ENCODE results near the gene CABP2.

The CABP2 gene

GRCh38 chr11:67508486-67509121, 14.6 kb downstream of the CABP2 start:
- peak; percentile 97 to 98 (median 98) for DNase-seq (ENCODE audit: low read depth in 3 of 3, low spot score in 1 of 3)

DNA sequence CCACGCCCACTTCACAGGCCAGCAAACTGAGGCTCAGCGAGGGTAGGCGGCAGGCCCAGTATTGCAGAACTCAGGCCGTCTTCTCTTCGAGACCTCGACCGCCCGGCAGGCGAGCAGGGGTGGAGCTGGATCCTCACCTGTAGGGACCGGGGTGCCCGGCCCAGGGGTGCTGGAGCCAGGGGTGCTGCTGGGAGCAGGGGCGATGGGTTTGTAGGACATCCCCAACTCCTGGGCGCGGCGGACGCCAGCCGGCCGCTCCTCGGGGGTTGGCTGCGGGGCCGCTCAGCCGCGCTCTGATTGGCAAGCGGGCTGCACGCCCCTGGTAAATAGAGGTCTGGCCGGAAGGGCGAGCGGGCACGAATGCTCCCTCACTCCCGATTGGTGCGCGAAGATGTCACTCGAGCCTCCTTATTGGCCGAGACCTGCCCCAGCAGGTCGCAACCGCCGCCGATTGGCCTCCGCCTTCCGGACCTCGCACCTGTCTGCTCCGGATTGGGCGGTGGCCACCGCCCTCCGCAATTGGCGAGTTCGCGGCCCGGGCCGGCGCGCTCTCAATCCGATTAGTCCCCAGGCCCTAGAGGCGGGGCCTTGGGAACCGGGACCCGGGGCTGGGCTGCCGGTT, 15.3 kb downstream of the CABP2 start, which contains the start of gene CDK2AP2:
CDK2AP2 (minus strand) TSS at position 299 of the 622 bp plus-strand sequence; CDS start at position 219, 80 bp downstream.
- DNase-seq (ENCODE audit: low read depth in 3 of 3, low spot score in 1 of 3), result peak; percentile 93 to 95 (median 93)

DNA sequence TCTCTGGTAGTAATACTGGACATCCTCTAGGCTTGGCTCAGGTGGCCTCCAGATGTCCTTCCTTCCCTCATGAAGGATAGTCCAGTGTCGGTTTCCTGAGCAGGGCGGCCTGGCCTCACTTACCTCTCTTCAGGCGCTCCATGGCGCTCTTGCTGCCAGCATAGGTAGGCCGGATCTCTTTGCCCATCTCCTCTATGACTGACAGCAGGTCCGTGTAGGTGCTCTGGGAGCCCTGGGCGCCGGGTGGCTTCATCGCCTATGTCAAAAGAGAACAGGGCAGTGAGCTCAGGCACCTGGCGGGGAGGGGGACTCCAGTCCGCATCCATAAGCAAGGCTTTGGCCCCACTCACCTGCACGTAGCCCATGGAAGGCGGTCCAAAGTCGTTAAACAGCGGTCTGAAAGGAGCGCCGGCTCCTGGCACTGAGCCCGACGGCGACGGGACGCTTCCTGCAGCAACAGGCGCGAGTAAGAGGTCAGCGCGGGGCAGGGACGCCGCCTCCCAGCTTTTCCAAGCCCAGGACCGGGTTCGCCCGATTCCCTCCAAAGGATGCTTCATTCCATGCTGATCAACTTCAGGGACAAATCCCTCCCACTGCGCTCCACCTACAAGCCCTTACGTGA, 15.9 kb downstream of the CABP2 start:
- DNase-seq (ENCODE audit: low read depth in 3 of 3, low spot score in 1 of 3), result no peak

DNA sequence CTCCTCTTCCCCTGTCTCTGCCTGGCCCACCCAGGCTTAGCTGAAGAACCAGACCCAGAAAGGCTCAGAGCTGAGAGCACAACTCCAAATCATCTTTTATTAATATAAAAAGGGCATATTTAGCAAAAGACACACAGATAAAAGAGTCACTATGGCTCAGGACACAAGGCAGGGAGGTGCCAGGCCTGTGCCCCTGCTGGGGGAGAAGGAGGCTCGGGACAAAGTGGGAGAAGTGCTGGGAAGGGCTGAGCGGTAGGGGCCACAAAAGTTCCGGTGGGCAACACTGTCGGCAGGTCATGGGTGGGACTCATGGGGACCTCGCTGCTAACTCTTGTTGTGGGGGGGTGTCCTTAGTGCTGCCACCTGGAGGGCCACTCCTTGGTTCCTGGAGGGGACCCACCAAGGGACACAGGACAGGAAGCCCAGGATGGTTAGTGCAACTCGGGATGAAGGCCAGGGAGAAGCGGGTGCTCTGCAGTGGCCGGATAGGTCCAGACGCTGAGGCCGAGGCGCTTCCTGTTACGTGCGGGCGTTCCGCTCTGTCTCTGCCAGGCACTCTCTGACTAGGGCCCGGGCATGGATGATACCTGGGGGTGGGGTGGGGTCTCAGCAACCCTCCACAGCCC, 16.7 kb downstream of the CABP2 start:
- DNase-seq (ENCODE audit: low read depth in 3 of 3, low spot score in 1 of 3), result no peak

GRCh38 chr11:67505605-67506396, 17.4 kb downstream of the CABP2 start:
- peak; percentile 75 to 80 (median 78) for DNase-seq (ENCODE audit: low read depth in 3 of 3, low spot score in 1 of 3)

DNA sequence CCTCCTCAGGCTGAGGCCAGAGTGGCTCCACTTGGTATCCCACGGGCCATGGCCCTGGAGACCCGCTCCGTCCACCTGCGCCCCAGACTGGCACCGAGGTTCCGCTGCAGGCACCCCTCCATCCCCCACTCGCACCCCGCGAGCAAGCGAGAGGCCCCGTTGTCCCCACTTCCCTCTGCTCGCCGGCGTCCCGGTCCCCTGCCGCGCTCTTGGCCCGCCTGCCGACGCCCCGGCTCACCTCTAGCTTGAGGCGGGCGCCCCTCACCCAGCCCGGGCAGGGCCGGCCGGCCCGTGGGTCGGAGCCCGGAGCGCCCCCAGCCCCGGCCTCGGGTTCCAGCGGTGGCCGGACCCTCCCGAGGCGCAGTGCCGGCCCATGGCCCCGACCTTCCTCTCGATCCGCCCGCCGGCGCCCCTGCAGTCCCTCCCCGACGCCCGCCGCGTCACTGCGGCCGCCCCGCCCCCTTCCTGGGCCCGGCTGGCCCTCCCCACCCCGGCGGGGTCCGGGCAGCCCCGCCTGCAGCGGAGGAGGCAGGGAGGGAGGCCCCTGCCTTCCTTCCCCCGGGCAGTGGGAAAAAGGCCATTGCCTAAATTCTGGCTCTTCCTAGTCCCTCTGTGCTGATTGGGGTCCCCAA, 18.2 kb downstream of the CABP2 start, which contains the start of gene PITPNM1:
PITPNM1 (minus strand) TSS at position 414 of the 632 bp plus-strand sequence. CDS start 1,183 bp downstream, outside the sequence.
- DNase-seq (ENCODE audit: low read depth in 3 of 3, low spot score in 1 of 3), result peak in 2 of 3 donors; percentile 40 to 70

DNA sequence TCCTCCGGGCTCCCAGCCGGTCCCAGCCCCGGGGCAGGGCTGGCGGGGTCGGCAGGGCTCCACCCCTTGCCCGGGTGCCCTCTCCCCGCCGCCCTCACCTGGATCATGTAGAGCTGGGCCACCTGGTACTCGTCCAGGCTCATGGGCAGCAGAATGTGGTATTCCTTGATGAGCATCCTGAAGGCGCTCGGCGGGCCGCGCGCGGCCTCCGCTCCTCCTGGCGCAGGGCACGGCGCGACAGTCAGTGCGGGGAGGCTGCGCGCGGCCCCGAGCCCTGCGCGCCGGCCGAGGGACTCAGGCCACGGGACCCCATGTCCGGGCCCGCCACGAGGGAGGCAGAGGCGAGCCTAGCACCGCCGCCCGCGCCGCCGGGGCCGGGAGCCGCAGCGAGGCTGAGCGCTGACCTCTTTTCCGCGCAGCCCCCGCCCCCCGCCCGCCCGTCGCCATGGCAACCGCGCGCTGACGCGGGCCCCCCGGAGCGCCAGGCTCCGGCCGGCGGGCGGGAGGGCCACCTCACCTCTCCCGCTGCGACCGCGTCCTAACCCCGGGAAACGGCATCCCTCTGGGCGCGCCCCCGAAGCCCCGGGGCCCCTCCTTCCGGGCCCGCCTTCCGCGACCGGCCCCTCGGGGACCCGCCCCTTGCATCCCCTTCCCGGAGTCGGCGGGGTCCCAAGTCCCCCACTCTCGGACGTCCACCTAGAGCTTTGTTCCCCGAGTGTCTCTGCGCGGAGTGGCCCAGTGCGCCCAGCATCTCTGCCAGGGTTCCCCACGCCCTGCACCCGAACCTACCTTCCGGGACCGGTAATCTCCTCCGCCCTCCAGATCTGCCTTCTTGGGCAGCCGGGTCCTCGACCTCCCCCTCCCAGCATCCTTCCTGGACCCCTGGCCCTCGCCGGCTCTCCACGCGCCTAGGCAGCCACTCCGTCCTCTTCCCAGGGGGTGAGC, 19.0 kb downstream of the CABP2 start:
- no peak for DNase-seq (ENCODE audit: low read depth in 3 of 3, low spot score in 1 of 3)

DNA sequence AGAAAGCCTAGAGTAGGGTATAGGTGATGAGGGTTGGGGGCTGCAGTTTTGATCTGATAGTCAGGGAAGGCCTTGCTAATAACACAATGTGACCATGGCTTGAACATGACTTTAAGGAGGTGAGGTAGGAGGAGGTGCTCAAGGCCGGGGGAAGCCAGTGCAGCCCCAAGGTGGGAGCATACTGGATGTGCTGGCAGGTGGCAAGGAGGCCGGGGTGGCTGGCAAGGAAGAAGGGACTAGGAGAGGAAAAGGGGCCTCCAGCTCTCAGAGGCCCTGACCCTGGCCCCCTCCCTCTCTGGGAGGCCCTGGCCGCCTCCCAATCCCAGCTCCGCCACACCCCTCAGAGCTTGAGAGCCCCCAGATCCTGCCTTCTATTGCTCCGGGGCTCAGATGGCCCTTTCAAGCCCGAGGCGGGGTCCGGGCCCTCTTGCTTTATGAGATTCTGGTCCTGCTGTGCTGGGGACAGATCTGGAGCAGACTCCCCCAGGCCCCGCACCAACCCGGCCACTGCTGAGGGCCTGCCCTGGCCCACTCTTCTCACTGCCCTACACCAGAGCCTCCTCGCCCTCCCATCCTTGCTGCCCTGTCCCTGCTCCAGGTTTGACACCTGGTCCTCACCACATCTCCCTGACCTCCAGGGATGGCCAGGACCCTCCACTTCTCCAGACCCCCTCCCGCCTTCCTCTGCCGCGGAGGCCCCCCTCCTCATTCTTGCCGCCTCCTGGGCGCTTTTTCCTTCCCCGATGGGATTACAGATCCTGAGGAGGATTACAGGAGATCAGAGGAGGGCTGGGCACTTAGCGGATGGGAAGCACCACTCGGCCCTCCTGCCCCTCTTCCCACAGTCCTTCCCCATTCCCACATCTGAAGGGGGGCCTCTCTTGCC, 19.9 kb downstream of the CABP2 start:
- DNase-seq (ENCODE audit: low read depth in 3 of 3, low spot score in 1 of 3), result no peak

- DNase-seq (ENCODE audit: low read depth in 3 of 3, low spot score in 1 of 3), result no peak
Measured at GRCh38 chr11:67502328-67502979, 20.8 kb downstream of the CABP2 start.

- no peak for DNase-seq (ENCODE audit: low read depth in 3 of 3, low spot score in 1 of 3)
Measured at GRCh38 chr11:67501854-67502253, 21.4 kb downstream of the CABP2 start.

DNA sequence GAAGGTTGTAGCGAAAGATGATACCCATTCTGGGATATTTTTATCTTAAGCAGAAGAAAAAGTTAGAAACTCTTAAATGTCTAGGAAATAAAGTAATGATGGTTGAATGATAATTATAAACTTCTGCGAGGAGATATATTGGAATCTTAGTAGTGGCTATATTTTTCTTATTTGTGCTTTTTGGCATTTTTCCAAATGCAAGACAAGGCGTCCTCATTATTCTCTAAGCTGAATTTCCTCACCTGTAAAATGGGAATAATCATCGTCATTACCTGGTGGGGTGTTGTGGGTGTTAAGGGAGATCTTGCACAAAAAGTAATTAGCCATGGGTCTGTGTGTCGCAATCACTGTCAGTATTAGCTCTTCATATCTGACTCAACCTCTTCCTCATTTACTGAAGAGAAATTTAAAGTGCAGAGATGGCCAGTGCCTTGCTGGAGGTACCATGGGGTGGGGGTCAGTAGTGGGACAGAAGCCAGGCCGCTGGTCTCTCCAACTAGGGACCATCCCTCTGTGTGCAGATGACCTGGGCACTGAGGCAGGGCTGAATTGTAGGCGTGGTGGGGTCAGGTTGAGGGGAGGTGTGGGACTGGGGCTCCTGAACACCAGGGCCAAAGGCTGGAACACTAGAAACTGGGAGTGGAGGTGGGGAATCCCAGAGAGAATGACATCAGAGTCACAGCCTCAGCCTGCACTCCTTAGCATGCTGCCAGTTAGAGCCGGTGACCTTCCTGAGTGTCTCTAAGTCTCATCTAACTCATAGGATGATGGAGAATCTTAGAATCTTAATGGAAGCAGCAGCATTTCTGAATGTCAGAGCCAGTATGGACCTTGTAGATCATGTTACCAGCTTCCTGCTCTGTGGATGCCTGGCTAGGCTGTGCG, 22.2 kb downstream of the CABP2 start:
- no peak for DNase-seq (ENCODE audit: low read depth in 3 of 3, low spot score in 1 of 3)

GRCh38 chr11:67500484-67500821, 22.8 kb downstream of the CABP2 start:
- DNase-seq (ENCODE audit: low read depth in 3 of 3, low spot score in 1 of 3), result no peak

DNA sequence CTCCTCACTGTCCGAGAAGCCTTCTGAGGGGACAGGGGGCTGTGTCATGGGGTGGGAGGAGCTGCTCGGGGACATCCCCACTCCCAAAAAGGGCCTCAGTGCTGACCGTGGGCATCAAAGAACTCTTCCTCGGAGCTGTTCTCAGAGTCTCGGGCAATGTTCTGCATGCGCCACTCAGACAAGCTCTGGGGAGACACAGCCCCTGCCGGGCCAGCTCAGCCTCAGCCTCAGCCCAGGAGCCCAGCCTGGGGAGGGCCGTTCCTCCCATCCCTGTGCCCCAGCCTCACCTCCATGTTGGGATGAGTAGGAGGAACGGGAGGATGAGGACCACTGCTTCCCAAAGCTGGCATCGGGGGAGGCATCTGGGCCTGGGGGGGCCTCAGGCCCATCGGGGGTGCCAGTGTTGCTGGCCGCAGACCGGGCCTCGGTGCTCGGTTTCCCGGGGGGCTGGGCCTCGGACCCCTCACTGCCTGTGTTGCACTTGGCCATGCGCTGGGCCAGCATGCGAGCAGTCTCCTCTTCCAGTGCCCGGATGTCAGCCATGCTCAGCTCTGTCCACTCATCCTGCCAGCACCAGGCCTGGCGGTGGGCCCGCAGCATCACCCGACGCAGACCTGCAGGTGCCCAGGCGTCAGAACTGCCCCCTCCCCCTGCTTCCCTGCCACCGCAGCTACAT, 23.3 kb downstream of the CABP2 start:
- DNase-seq (ENCODE audit: low read depth in 3 of 3, low spot score in 1 of 3), result no peak

- no peak for DNase-seq (ENCODE audit: low read depth in 3 of 3, low spot score in 1 of 3)
Measured at GRCh38 chr11:67498544-67498972, 24.7 kb downstream of the CABP2 start.

DNA sequence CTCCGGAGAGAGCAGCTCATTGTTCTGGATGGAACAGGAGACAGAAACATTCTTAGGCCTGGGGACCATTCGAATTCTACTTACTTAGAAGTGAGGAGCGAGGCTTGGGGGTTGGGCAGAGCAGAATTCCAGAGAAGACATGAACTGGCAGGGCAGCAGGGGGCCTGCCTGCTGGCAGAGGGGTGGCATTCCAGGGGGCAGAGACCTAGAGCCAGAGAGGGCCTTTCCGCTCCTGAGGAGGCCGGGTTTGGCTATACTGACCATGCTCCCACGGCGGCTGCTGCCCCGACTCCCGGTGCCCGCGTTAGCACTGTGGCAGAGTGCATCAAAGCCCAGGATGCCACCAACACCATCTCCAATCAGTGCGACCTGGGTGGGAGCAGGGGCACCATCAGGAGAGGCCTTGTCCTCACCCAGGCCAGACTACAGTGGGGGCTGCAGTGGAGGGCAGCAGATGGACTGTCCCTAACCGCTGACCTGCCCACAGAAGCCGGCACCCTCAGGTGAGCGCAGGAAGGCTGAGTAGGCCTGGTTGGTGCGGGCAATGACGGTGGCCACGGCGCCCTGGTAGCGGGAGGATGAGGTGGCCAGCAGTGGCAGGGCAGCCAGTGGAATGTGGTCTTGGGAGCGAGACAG, 25.5 kb downstream of the CABP2 start:
- DNase-seq (ENCODE audit: low read depth in 3 of 3, low spot score in 1 of 3), result no peak

GRCh38 chr11:67496113-67496512, 27.1 kb downstream of the CABP2 start:
- DNase-seq (ENCODE audit: low read depth in 3 of 3, low spot score in 1 of 3), result no peak

Data from stimulated activated CD4-positive, alpha-beta T cell treated with anti-CD3 and anti-CD28 coated beads, TNF-alpha, amount 100 ng/mL, for 1 hour (primary cell).